A673 (cell line): ENCODE results near the gene KMT2C. TPM values are rescaled to one million over a fixed set of nuclear protein-coding genes. Genes with fewer than 3 reads are reported as not detected.

Experiments used
- BruUV-seq: library from RNA; stranded (reverse); fragments of 400-500 nt; replicated peaks from 2 replicates; lab custom pipeline; 2021; lab: Mats Ljungman, UMichigan
- CTCF ChIA-PET: fragments of 300-600 bp; sonication (Branson Sonifier 250); formaldehyde crosslinking; loops from one replicate; lab custom pipeline; 2022; ENCODE audit warnings: antibody characterized with exemption; lab: Charles Lee
- POLR2A ChIA-PET: fragments of 300-600 bp; sonication (Branson Sonifier 250); formaldehyde crosslinking; loops from one replicate; lab custom pipeline; 2022; ENCODE audit warnings: antibody characterized with exemption; ENCODE audit not compliant: low non-redundant PET; lab: Charles Lee
- DNase-seq: peaks from one replicate; pipeline ENCODE4 v3.0.0-alpha.2; 2015; ENCODE audit warnings: low spot score
- H3K27ac ChIP-seq: fragments of 200-600 bp; sonication (generic); 2 replicates; pipeline ENCODE4 v1.5.1; 2016; ENCODE audit warnings: mixed run types, low read depth, mild to moderate bottlenecking, mixed read lengths, antibody characterized with exemption, low read length; ENCODE audit not compliant: poor library complexity, severe bottlenecking
- H3K27me3 ChIP-seq: fragments of 200-600 bp; sonication (generic); replicated peaks from 2 replicates; pipeline ENCODE4 v1.6.1; 2017; ENCODE audit warnings: mixed run types, low read depth, mild to moderate bottlenecking, mixed read lengths, antibody characterized with exemption, low read length; ENCODE audit not compliant: insufficient read depth, poor library complexity
- H3K36me3 ChIP-seq: fragments of 200-600 bp; sonication (generic); 2 replicates; pipeline ENCODE4 v1.6.1; 2016; ENCODE audit warnings: mixed run types, mild to moderate bottlenecking, mixed read lengths, antibody characterized with exemption, low read length; ENCODE audit not compliant: insufficient read depth, poor library complexity, severe bottlenecking
- H3K4me1 ChIP-seq: fragments of 200-600 bp; sonication (generic); 2 replicates; pipeline ENCODE4 v1.6.1; 2017; ENCODE audit warnings: mixed run types, mild to moderate bottlenecking, mixed read lengths, antibody characterized with exemption, low read length; ENCODE audit not compliant: insufficient read depth, poor library complexity, severe bottlenecking
- H3K4me3 ChIP-seq: fragments of 200-600 bp; sonication (generic); 2 replicates; pipeline ENCODE4 v1.5.1; 2016; ENCODE audit warnings: low read depth, mixed run types, mild to moderate bottlenecking, mixed read lengths, low read length; ENCODE audit not compliant: poor library complexity, severe bottlenecking
- H3K9me3 ChIP-seq: fragments of 200-600 bp; sonication (generic); 2 replicates; pipeline ENCODE4 v1.6.1; 2016; ENCODE audit warnings: mixed run types, low read depth, mild to moderate bottlenecking, mixed read lengths, antibody characterized with exemption, low read length; ENCODE audit not compliant: poor library complexity, severe bottlenecking
- EZH2 ChIP-seq: fragments of 200-600 bp; sonication (generic); IDR thresholded peaks from 2 replicates; pipeline ENCODE4 v1.6.1; 2017; ENCODE audit warnings: borderline replicate concordance, low read depth, mild to moderate bottlenecking, mixed read lengths, antibody characterized with exemption, low read length; ENCODE audit not compliant: poor library complexity, severe bottlenecking
- intact Hi-C: fragments of 100-400 bp; cut with micrococcal nuclease; formaldehyde crosslinking; loops from one replicate; pipeline ENCODE4 v1.10.0; 2022; ENCODE audit not compliant: unreplicated experiment
- total RNA-seq: library from RNA; stranded (reverse); gene quantifications from 2 replicates; pipeline ENCODE4 v1.2.3, GENCODE V29; 2021
- TF ChIP-seq, protein P1 (sequence below): fragments of 300-800, 200-600 bp; sonication (generic); conservative IDR thresholded peaks from 2 replicates; pipeline ENCODE4 v1.5.1; 2017; ENCODE audit warnings: low read depth, mild to moderate bottlenecking, antibody characterized with exemption, low read length, moderate library complexity, mixed read lengths

KMT2C gene
- total RNA-seq, 1 experiment from 2014 or later = 52.9 TPM

DNA sequence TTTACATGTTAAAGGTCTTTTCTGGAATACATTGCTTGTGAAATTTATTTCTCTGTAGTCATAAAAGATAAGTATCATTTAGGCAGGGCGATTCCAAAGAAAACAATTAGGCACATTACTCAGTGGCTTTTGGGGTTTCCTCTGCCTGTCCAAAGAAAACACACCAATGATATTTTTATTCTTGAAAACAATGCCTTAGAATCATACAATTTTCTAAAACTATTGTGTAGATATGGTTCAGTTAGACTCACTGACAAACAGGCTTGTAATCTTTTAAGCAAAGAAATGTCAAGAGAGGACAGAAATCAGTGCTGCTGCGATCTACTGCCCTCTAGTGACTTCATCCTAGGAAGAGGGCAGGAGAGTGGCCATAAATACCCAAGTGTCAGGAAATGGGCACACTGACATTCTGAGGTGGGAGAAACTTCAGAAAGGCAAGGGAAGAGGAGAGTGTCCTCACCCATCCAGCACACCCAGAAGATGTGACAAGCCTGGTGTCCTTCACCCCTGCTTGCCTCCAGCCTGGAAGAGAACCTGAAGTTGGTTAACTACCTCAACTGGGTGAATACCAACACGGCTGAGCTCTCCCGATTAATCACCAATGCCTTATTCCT, 289.8 kb downstream of the KMT2C start:
- no peaks in the 10 kb centered on the region for H3K27me3 ChIP-seq
- H3K4me1 ChIP-seq = peaks cover 3% of the 10 kb centered on the region
- TF ChIP-seq, protein P1, sequence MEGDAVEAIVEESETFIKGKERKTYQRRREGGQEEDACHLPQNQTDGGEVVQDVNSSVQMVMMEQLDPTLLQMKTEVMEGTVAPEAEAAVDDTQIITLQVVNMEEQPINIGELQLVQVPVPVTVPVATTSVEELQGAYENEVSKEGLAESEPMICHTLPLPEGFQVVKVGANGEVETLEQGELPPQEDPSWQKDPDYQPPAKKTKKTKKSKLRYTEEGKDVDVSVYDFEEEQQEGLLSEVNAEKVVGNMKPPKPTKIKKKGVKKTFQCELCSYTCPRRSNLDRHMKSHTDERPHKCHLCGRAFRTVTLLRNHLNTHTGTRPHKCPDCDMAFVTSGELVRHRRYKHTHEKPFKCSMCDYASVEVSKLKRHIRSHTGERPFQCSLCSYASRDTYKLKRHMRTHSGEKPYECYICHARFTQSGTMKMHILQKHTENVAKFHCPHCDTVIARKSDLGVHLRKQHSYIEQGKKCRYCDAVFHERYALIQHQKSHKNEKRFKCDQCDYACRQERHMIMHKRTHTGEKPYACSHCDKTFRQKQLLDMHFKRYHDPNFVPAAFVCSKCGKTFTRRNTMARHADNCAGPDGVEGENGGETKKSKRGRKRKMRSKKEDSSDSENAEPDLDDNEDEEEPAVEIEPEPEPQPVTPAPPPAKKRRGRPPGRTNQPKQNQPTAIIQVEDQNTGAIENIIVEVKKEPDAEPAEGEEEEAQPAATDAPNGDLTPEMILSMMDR = peak; percentile 79
- no peak for TF ChIP-seq EZH2
- intact Hi-C loops = loop anchor here (2.0 to 10.0 kb wide), 3 partner anchors 154 to 559 kb away; no protein-coding TSS in a partner anchor
- no peak overlapping the region for H3K4me3 ChIP-seq
- H3K36me3 ChIP-seq = peaks cover 69% of the 10 kb centered on the region
- ChIA-PET POLR2A (no interaction called here), CTCF (no interaction called here)
- H3K9me3 ChIP-seq = no peaks in the 10 kb centered on the region
- BruUV-seq = no TSS peak
- no peak overlapping the region for H3K27ac ChIP-seq
- peak; percentile 60 for DNase-seq

DNA sequence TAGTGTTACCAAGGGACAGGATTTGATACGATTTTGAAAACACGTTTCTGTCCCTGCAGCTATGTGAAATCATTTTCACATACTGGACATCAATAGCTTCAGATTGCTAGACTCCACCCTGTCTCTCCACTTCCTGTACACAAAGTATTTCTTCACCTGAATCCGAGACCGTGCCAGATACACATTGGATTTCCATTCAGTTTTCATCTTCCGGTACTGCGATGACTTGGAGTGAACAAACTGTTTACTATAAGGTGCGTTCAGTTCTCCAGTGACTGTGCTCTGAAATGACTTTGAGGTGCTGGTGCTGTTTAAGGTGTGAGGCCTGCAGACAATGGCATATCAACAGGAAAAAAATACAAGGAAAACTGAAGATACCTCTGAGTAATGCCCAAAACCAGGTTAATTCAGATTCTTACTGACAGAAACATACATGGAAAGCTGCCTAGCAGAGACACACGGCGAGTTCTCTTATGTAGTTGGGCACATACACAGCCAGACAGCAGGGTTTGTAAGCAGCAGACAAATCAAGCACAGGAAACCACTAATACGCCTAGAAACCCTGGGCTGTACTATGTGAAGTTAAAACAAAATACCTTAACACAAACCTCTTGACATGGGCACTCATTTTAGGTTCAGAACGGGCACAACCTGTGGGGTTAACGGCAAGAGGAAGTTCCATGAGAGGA, 291.1 kb downstream of the KMT2C start:
- Histone ChIP-seq H3K36me3 (peaks cover 66% of the 10 kb centered on the region), H3K27ac (peak overlapping the region; percentile 12), H3K27me3 (no peaks in the 10 kb centered on the region), H3K4me1 (peaks cover 3% of the 10 kb centered on the region), H3K9me3 (no peaks in the 10 kb centered on the region), H3K4me3 (no peak overlapping the region)
- ChIA-PET CTCF (interaction anchor here (0.5 kb wide), 1 partner anchor 38 kb away, joined by 3 read pairs; no protein-coding TSS in a partner anchor), POLR2A (no interaction called here)
- no peak for TF ChIP-seq EZH2
- TF ChIP-seq, protein P1 = no peak
- intact Hi-C loops = loop anchor here (5.0 to 10.0 kb wide), 2 partner anchors 152 to 560 kb away; no protein-coding TSS in a partner anchor
- BruUV-seq = no TSS peak
- no peak for DNase-seq

DNA sequence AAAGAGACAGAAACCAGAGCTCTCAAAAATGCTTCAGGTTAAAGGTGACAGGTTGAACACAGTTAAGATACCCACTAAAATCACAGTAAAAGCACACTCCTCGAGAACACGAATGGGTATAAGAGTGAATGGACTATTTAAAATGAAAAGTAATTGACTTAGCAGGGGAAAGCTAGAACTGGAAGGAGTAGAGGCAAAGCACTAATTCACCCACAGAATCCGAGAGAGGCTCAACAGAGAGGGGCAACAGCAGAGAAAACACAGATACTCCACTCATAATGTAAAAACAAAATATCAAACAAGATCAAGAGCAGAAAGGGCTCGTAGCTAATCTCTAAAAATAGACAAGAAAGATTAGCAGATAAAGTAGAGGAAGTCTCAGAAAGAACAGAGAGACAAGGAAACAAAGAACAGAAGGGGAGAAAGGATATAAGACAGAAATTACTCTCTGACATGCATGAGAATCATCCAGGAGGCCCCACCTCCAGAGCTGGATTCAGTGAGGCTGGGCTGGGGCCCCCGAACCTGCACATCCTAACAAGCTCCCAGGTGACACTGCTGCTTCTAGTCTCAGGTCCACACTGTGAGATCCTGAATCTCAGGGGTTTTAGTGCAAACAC, 292.7 kb downstream of the KMT2C start:
- no peaks in the 10 kb centered on the region for H3K9me3 ChIP-seq
- H3K36me3 ChIP-seq = peaks cover 66% of the 10 kb centered on the region
- CTCF ChIA-PET = no interaction called here
- intact Hi-C loops = loop anchor here (10.0 kb wide), 1 partner anchor 562 kb away; no protein-coding TSS in a partner anchor
- no peak for DNase-seq
- peaks cover 3% of the 10 kb centered on the region for H3K4me1 ChIP-seq
- no peak overlapping the region for H3K27ac ChIP-seq
- no peak for TF ChIP-seq EZH2
- TF ChIP-seq, protein P1 = no peak
- H3K27me3 ChIP-seq = no peaks in the 10 kb centered on the region
- no TSS peak for BruUV-seq
- no peak overlapping the region for H3K4me3 ChIP-seq
- POLR2A ChIA-PET = no interaction called here
